Gastrocnemius medialis (tissue), 4 donors: ENCODE data around the gene KRT33A. TPM values are rescaled to one million over a fixed set of nuclear protein-coding genes. Genes with fewer than 3 reads are reported as not detected.

Source experiments
- ATAC-seq, 2 donors: fragments of 150-250 bp; one replicate each; pipeline ENCODE4 v1.9.1; 2016
- DNase-seq, 2 donors: peaks; one replicate each; pipeline ENCODE4 v3.0.0-alpha.2; 2019
- H3K27ac ChIP-seq, 4 donors: fragments of 200-600 bp; sonication (generic); 1 replicate in 1 of 4; 2 replicates in 3 of 4; pipeline ENCODE4 v1.5.1; 2016 to 2018; ENCODE audit warnings: mild to moderate bottlenecking in 2 of 4, moderate library complexity in 1 of 4
- H3K27me3 ChIP-seq, 3 donors: fragments of 200-600 bp; sonication (generic) in 2 of 3; 1 replicate in 1 of 3; 2 replicates in 2 of 3; pipeline versions ENCODE4 v1.5.1 to v1.6.0; 2016 to 2019; ENCODE audit warnings: mild to moderate bottlenecking in 1 of 3, moderate library complexity in 1 of 3
- H3K36me3 ChIP-seq, 2 donors: fragments of 200-600 bp; sonication (generic) in 1 of 2; one replicate each; pipeline ENCODE4 v1.5.1; 2017 to 2018
- H3K4me1 ChIP-seq, 2 donors: fragments of 200-600 bp; sonication (generic) in 1 of 2; one replicate each; pipeline ENCODE4 v1.5.1; 2016 to 2017; ENCODE audit warnings: mild to moderate bottlenecking in 2 of 2
- H3K4me3 ChIP-seq, 4 donors: fragments of 200-600 bp; sonication (generic) in 3 of 4; 1 replicate in 1 of 4; 2 replicates in 3 of 4; pipeline ENCODE4 v1.5.1; 2016 to 2019; ENCODE audit warnings: mild to moderate bottlenecking in 2 of 4
- H3K9me3 ChIP-seq, 3 donors: fragments of 200-600 bp; sonication (generic) in 2 of 3; 1 replicate in 1 of 3; 2 replicates in 2 of 3; pipeline ENCODE4 v1.5.1; 2016 to 2019
- POLR2A ChIP-seq, 2 donors: fragments of 450-650 bp; IDR thresholded peaks; one replicate each; pipeline ENCODE4 v1.6.1; 2017; ENCODE audit warnings: antibody characterized with exemption in 2 of 2, mild to moderate bottlenecking in 2 of 2, moderate library complexity in 2 of 2
- in situ Hi-C, 4 donors: fragments of 200-750 bp; cut with MboI; loops; one replicate each; pipeline versions ENCODE4 v1.15.0 to v1.8.0; 2017; ENCODE audit warnings: low sequenced_read_pairs in 4 of 4
- intact Hi-C: fragments of 100-400 bp; cut with DNase I; formaldehyde crosslinking; loops from one replicate; pipeline ENCODE4 v1.15.1; 2023; ENCODE audit warnings: low total_unique reads
- total RNA-seq, 4 donors: library from RNA; depleted of rRNA; stranded (reverse); fragments of >200 nt; gene quantifications; one replicate each; pipeline versions ENCODE4 v1.1.0 to v1.2.3, GENCODE V29; 2016
- TF ChIP-seq, protein P1 (sequence below), 5 experiments: fragments of 450-650 bp in 3 of 5; fragments of 200-600 bp in 2 of 5; sonication (generic) in 2 of 5; IDR thresholded peaks in 4 of 5; conservative IDR thresholded peaks in 1 of 5; 1 replicate in 4 of 5; 2 replicates in 1 of 5; pipeline ENCODE4 v1.5.1; 2016 to 2019; ENCODE audit warnings: antibody characterized with exemption in 5 of 5, mild to moderate bottlenecking in 3 of 5, moderate library complexity in 3 of 5

KRT33A gene
- total RNA-seq, 4 donors from 2014 or later = not detected

DNA sequence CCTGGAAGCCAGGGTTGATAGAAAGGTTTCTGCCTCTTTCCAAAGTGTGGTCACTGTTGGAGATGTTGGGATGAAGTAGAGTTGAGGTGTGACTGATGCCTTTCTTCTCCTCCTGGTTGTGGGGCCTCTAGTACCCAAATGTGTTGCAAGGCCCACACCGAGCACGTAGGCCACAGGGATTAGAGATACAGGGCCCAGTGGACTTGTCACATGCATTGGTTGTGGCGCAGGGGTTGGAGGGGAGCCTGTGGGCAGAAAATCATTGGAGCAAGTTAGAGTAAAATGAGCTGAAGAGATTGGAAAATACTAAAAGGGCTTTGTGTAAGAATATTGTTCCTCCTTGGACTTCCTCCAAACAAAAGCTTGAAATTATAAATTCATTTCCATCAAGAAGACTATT lies 4.6 kb downstream of the KRT33A start:
- ATAC-seq = no peak
- no peaks in the 10 kb centered on the region for H3K4me1 ChIP-seq
- in situ Hi-C loops = no loop called here
- TF ChIP-seq POLR2A (IDR thresholded peaks at IDR 0.05) = no peak
- TF ChIP-seq, protein P1, sequence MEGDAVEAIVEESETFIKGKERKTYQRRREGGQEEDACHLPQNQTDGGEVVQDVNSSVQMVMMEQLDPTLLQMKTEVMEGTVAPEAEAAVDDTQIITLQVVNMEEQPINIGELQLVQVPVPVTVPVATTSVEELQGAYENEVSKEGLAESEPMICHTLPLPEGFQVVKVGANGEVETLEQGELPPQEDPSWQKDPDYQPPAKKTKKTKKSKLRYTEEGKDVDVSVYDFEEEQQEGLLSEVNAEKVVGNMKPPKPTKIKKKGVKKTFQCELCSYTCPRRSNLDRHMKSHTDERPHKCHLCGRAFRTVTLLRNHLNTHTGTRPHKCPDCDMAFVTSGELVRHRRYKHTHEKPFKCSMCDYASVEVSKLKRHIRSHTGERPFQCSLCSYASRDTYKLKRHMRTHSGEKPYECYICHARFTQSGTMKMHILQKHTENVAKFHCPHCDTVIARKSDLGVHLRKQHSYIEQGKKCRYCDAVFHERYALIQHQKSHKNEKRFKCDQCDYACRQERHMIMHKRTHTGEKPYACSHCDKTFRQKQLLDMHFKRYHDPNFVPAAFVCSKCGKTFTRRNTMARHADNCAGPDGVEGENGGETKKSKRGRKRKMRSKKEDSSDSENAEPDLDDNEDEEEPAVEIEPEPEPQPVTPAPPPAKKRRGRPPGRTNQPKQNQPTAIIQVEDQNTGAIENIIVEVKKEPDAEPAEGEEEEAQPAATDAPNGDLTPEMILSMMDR (IDR thresholded peaks at IDR 0.05 in 4 of 5, conservative IDR thresholded peaks at IDR 0.05 in 1 of 5) = no peak
- no peaks in the 10 kb centered on the region for H3K27me3 ChIP-seq
- no peak overlapping the region for H3K27ac ChIP-seq
- no peaks in the 10 kb centered on the region for H3K36me3 ChIP-seq
- H3K9me3 ChIP-seq = no peaks in the 10 kb centered on the region
- no peak for DNase-seq
- intact Hi-C loops = no loop called here
- H3K4me3 ChIP-seq = no peak overlapping the region

DNA sequence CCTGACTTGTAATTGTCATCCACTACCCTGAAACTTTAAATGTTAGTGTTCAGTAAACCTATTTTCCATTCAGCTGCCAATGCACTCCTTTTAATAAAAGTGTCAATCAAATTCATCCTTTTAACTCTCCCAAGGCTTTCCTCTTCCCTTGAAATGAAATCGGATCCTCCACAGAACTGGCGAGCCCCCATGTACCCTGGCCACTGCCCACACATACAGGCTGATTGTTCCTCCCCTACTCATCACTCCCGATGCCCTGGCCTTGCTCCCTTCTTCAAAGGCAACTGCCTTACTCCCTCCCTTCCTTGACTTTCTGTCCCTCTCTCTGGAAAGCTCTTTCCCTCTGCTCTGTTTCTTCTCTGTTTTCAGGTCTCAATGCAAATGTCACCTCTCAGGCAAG lies 7.6 kb downstream of the KRT33A start:
- DNase-seq (no peak), ATAC-seq (no peak)
- intact Hi-C loops = no loop called here
- H3K36me3 ChIP-seq = no peaks in the 10 kb centered on the region
- no peaks in the 10 kb centered on the region for H3K27me3 ChIP-seq
- in situ Hi-C loops = no loop called here
- no peak for TF ChIP-seq POLR2A (IDR thresholded peaks at IDR 0.05)
- TF ChIP-seq, protein P1 (IDR thresholded peaks at IDR 0.05 in 4 of 5, conservative IDR thresholded peaks at IDR 0.05 in 1 of 5) = no peak
- no peak overlapping the region for H3K27ac ChIP-seq
- no peaks in the 10 kb centered on the region for H3K9me3 ChIP-seq
- H3K4me1 ChIP-seq = no peaks in the 10 kb centered on the region
- H3K4me3 ChIP-seq = no peak overlapping the region

DNA sequence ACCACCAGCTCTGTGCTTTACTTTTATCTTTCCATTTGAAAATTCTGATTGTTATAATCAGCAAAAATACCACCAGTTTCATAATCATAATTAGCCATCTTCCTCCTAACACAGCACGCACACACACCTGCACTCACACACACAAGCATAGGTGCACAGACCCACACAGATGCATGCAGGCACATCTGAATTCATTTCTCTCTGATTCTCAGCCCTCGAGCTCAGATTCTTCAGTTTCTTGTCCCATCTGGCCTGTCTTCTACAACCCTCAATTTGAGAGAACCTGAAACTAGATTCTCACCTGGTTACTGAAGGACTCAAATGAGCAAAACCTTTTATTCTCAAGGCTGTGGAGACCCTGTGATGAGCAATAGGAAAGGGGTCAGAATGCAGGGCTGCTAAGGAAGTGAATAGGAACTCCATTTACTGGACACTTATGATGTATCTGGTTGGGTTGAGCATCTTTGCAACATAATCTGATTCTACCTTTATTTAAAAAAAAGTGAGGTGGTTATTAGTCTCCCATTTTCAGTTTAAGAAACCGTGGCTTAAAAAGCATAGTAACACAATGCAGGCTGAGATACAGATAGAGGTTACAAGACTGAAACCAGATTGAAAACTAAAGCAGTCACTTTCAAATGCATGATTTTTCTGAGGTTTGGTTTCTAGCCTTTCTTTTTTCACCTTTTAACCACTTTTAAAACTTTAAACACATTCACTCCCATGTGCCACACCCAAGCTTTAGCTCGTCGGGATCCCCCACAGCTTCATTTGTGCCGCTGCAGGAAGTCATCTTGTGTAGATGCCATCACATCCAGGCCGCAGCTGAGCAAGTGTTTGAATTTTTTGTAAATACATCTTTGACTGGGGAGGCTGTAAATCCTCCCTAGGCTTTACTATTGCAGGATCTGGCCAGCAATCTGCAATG lies 9.4 kb downstream of the KRT33A start:
- DNase-seq (no peak), ATAC-seq (no peak)
- Histone ChIP-seq H3K27me3 (no peaks in the 10 kb centered on the region), H3K4me1 (no peaks in the 10 kb centered on the region), H3K9me3 (no peaks in the 10 kb centered on the region), H3K4me3 (no peak overlapping the region), H3K36me3 (no peaks in the 10 kb centered on the region), H3K27ac (no peak overlapping the region)
- TF ChIP-seq, protein P1 (IDR thresholded peaks at IDR 0.05 in 4 of 5, conservative IDR thresholded peaks at IDR 0.05 in 1 of 5) = no peak
- no peak for TF ChIP-seq POLR2A (IDR thresholded peaks at IDR 0.05)
- intact Hi-C loops = no loop called here
- in situ Hi-C loops = no loop called here

DNA sequence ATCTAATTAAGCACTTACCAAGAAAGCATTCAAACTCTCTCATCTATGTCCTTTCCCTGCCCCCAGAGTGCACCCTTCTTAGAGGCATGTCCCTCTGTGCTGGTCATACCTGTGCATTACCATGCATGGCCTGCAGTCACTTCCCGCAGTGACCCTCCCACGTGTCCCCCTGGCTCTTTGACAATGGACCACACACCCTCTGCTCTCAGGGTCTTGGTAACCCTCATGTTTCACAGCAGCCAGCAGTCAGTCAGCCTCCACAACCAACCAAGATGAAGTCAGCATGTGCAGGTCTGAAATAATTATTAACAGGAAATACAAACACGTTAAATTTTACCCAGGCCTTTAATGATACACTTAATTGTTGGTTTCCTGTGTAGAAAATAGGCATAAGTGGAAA lies 10.1 kb downstream of the KRT33A start:
- no peak for TF ChIP-seq POLR2A (IDR thresholded peaks at IDR 0.05)
- TF ChIP-seq, protein P1 (IDR thresholded peaks at IDR 0.05 in 4 of 5, conservative IDR thresholded peaks at IDR 0.05 in 1 of 5) = no peak
- Histone ChIP-seq H3K27me3 (no peaks in the 10 kb centered on the region), H3K9me3 (no peaks in the 10 kb centered on the region), H3K4me1 (no peaks in the 10 kb centered on the region), H3K36me3 (no peaks in the 10 kb centered on the region), H3K27ac (no peak overlapping the region), H3K4me3 (no peak overlapping the region)
- DNase-seq (no peak), ATAC-seq (no peak)
- intact Hi-C loops (no loop called here), in situ Hi-C loops (no loop called here)
